HG02678 (cell line): Measurements from ENCODE around the gene CANT1.

Source experiments
- ATAC-seq: cut with Tn5 transposase; IDR thresholded peaks from one replicate; pipeline ENCODE4 v1.9.1; 2021; ENCODE audit warnings: mild to moderate bottlenecking, moderate library complexity; ENCODE audit not compliant: unreplicated experiment

CANT1 gene

GRCh38 chr17:78979780-78980623 is 29.6 kb downstream of the CANT1 start, which contains the start of gene LGALS3BP:
Gene LGALS3BP (minus strand): TSS chr17:78979923. CDS start chr17:78977191, 2,732 bp downstream.
- no peak for ATAC-seq

- ATAC-seq = no peak
Observed at GRCh38 chr17:78977997-78978973, 31.3 kb downstream of the CANT1 start.

GRCh38 chr17:78977681-78977943 is 32.0 kb downstream of the CANT1 start:
- ATAC-seq = no peak

DNA sequence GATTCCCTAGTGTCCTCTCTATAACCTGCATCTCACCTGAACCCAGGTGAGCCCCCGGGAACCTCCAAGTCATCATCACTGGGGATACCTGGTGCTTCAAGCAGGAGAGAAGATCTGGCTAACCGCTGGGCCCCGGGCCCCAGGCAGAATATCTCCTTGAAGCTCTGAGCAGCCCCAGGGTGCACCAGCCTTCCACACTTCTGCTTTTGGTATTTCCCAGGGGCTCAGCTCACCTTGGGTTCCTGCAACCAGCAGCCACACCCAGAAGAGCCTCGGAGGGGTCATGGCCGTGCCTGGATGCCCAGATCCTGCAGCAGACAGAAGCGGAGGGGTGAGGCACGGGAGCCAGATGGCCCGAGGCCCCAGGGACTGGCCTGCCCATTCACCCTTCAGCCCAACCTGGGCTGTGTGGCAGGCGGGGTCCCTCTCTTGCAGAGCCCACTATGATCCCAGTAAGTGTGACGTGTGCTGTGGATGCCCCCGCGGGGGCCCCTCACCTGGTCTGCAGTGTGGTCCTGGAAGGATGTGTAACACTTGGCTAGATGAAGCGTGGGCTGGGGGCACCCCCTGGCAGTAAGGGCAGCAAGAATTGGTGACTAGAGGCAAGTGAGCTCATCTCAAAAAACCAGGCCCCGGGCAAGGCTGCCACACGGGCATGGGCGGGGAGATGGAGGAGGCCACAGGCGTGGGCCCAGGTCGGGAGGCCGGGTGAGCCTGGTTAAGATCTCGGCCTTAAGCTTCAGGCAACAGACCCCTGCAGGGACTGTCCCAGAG is 32.5 kb downstream of the CANT1 start:
- no peak for ATAC-seq

GRCh38 chr17:78974635-78975591 is 34.7 kb downstream of the CANT1 start:
- no peak for ATAC-seq

GRCh38 chr17:78973792-78974520 is 35.6 kb downstream of the CANT1 start:
- no peak for ATAC-seq

DNA sequence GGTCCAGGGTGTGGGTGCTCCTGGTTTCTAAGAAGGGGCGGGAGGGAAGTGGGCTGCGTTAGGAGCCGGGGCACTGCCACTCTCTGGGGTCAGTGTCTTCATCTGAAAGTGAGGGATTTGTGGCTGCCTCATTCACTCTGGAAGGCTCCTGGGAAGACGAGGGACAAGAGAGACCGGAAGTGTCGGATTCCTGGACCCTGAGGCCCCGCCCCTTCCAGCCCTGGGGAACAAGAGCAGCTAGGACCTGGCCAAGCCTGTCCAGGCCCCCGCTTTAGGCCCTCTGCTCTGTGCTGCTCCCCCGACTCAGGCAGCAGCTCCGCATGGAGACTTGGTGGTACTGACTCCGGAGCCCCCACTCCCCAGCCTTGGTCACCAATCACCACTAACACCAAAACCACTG is 36.4 kb downstream of the CANT1 start:
- no peak for ATAC-seq

DNA sequence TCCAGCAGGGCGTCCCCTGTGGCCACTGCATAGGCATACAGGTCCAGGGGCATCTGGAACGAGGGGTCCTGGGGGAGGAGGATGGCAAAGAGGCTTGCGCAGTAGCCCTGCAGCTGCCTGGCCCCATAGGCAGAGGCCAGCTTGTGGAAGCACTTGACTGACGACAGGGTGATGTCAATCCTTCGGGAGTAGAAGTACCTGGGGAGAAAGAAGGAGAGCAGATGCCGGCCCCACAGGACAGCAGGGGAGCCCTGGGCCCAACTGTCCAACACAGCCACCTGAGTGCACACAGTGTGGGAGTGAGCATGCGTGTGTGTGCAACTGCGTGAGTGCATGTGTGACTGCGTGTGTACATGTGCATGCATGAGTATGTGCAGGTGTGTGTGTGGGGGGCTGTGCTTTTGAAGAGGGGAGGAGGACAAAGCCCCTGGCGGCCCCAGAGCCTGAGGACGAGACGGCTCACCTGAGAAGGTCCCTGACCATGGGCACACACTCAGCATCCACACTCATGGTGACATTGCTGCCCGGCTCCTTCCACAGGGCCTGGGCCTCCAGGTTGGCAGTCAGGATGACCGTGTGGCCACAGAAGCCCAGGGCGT is 37.0 kb downstream of the CANT1 start:
- no peak for ATAC-seq

DNA sequence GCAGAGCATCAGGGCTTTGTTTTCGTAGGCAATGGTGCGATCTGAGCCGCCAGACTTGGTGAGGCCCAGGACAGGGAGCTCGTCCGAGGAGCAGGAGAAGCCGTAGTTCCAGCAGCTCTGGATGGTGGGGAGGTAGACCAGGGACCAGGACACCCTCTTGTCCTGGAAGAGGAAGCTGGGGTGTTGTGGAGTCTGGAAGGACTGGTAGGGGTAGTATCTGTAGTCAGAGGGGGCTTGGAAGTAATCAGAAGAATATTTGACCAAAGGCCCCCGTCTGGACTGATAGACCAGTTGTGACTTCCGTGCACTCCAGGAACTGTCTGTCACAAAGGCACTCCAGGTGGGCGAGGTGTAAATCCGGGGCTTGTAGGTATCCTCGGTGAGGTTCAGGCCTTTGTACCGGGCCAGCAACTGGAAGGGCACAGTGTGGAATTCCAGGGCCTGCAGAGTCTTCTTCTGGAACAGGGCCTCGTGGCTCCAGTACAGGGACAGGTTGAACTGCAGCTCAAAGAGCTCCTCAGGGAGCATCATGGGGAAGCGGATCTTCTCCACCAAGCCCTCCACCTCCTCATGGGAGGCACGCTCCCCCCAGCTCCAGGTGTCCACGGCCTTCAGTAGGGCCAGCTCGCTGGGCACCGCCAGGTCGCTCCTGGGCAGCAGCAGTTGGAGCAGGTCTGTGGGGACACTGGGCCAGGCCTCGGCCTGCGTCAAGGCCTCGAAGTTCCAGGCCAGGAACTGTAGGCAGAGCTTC is 37.6 kb downstream of the CANT1 start:
- ATAC-seq = no peak

DNA sequence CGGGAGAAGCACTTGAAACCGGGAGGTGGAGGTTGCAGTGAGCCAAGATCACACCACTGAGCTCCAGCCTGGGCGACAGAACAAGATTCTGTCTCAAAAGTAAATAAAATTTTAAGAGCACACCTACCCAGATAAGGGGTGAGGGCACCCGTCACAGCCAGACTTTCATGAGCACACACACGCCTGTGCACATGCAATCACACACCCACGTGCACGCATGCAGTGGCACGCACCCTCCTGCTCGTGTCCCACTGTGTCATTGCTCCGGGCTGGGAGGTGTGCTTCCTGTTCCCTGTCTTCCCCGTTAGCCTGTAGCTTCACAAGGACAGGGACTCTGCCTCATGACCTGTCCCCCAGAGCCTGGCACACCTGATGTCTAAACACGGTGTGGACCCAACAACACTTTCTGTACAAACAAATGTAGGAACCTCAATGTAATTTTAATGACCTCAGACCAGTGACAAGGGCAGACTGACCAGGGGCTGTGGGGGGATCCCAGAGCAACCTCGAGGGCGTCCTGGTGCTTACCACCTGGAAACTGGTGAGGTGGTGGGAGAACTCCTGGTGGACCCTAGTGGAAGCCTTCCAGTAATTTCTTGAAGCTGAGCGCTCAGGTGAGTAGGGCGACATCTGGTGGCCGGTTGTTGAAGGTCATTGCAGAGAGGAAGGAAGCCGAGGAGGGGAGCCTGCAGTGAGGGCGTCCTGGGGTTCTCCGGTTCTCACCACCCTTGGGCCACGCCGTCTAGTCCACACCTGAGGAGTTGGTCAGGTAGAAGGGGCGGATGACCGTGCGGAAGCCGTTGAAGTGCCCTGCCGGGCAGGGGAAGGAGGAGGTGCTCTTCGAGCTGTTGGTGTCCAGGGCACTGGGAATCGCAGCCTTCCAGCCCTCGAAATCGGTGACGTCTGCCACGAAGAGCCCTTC is 38.5 kb downstream of the CANT1 start:
- ATAC-seq = no peak

DNA sequence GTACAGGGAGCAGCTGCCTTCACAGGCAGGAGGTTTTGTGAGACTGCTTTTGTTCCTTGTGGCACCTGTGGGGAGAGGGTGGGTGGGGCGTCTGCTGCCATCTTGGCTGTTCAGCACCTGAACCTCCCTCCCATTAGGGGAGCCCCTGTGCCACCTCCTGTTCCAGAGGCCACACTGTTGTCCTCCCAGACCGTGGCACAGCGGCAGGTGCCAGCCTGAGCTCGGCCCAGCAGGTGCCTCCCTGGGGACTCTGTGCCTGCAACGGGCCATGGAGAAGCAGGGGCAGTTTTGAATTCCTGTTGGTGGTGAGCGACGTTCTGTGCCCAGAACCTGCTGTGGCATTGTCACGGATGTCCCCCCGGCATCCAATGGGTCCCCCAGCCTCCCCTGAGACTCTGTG is 39.7 kb downstream of the CANT1 start:
- no peak for ATAC-seq

DNA sequence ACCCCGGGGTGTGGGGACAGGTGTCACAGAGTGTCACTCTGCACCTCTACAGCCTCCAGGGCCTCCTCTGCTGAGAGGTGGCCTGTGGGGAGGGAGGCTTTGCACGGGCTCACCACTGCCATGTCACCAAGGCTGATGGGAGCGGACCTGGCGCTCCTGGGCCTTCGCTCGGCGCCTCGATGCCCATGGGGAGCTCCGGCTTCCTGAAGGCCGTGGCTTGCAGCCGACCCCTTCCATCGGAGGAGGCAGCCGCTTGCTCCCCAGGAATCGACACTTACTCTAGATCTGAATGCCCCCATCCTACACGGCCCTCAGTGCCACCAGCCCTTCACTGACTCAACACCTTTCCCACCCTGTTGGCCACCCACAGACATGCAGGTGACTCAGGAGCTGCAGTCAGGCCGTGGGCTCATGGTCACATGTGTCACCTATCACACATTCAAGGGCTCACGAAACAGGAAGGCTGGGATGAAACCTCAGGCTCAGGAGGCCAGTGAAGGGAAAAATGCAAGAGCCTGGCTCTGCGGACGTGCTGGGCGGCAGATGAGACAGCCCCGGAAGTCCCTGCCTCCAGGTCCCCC is 41.7 kb downstream of the CANT1 start:
- no peak for ATAC-seq

DNA sequence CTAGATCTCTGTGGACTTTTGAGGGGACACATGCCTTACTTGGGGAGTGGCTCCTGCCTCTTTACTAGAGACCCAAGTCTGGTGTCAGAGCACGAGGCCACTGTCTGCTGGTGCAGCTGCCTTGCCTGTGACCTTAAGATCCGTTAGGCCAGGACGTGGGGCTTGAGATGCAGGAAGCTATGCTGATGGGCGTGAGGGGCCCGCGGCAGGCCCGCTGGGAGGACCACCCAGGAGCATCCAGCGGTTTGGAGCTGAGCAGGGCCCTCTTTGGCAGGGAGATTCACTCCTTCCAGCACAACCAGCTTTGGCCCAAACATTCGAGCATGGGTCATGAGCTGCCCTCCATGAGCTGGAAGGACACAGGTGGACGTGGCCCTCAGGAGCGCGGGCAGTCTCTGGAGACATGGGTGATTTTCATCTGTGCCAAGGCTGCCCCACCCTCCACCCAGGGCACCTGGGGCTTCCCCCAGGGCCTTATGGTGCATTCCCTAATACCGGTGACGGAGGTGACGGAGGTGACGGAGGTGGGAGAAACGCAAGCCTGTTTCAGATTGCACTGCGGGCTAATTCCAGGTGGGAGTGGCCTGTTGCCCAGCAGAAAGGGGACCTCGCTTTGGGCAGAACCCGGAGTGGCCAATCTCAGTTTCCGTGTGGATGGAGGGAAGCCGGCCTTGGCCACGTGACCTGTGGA is 42.5 kb downstream of the CANT1 start:
- ATAC-seq = no peak

DNA sequence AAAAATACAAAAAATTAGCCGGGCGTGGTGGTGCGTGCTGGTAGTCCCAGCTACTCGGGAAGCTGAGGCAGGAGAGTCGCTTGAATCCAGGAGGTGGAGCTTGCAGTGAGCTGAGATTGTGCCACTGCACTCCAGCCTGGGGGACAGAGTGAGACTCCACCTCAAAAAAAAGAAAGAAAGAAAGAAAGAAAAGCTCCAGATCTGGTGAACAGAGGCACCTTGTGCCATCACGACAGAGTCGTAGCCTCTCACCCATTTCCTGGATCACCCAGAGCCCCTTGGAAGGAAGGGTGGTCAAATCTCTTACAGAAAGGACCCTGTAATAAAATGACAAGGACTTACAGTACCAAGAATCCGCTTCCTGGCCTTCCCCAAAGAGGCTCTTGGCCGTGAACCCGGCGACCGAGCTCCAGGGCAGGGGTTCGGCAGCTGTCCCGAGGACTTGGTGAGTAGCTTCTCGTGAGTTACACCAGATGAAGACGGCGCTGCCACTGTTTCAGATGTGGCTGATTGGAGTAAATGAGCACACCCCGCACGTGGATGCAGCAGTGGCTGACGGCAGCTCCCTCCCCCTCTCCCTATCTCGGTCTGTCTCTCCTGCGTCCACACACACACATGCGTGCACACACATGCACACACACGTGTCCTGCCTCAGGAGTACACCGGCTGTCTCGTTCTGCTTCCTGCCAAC is 43.3 kb downstream of the CANT1 start:
- no peak for ATAC-seq

- ATAC-seq = no peak
Observed at GRCh38 chr17:78965491-78965924, 44.1 kb downstream of the CANT1 start.

GRCh38 chr17:78963378-78963777 is 46.2 kb downstream of the CANT1 start:
- no peak for ATAC-seq
